ENCODE data around the gene ADNP2.

DNA sequence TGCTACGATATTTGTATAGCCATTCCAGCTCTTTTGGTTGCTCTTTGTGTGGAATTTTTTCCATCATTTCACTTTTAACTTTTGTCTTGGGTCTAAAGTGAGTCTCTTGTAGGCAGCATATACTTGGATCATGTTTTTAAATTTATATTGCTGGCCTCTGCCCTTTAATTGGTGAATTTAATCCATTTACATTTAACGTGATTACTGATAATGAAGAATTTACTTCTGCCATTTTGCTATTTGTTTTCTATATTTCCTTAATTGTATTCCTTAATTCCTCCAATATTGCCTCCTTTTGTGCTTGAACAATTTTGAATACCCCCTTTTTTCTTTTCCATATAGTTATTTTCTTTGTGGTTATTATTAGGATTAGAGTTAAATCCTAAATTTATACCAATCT lies 21.0 kb upstream of the ADNP2 start:
- TF ChIP-seq, protein P1, sequence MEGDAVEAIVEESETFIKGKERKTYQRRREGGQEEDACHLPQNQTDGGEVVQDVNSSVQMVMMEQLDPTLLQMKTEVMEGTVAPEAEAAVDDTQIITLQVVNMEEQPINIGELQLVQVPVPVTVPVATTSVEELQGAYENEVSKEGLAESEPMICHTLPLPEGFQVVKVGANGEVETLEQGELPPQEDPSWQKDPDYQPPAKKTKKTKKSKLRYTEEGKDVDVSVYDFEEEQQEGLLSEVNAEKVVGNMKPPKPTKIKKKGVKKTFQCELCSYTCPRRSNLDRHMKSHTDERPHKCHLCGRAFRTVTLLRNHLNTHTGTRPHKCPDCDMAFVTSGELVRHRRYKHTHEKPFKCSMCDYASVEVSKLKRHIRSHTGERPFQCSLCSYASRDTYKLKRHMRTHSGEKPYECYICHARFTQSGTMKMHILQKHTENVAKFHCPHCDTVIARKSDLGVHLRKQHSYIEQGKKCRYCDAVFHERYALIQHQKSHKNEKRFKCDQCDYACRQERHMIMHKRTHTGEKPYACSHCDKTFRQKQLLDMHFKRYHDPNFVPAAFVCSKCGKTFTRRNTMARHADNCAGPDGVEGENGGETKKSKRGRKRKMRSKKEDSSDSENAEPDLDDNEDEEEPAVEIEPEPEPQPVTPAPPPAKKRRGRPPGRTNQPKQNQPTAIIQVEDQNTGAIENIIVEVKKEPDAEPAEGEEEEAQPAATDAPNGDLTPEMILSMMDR (IDR thresholded peaks at IDR 0.05; ENCODE audit: extremely low read depth in 1 of 2, insufficient read depth in 1 of 2, low read depth in 1 of 2, low read length in 2 of 2), result no peak
- TF ChIP-seq POLR2A (IDR thresholded peaks at IDR 0.05; ENCODE audit: low read depth, low read length) (no peak), MAX (IDR thresholded peaks at IDR 0.05; ENCODE audit: insufficient read depth, insufficient read length) (no peak), JUN (IDR thresholded peaks at IDR 0.05; ENCODE audit: borderline replicate concordance, insufficient read depth, insufficient read length, low read depth) (no peak), POLR2AphosphoS5 (IDR thresholded peaks at IDR 0.05; ENCODE audit: insufficient read depth, low read depth, low read length) (no peak)
